Glomerular endothelial cell (primary cell): ENCODE measurements around the gene IGFBP3. TPM values are rescaled to one million over a fixed set of nuclear protein-coding genes. Genes with fewer than 3 reads are reported as not detected.

ENCODE experiments used
- DNase-seq: peaks from one replicate; pipeline ENCODE4 v3.0.0-alpha.2; 2011; ENCODE audit warnings: low read depth, low spot score; ENCODE audit errors: extremely low read depth
- total RNA-seq: library from RNA; depleted of rRNA; stranded (reverse); fragments of >200 nt; gene quantifications from 2 replicates; pipeline ENCODE4 v1.2.3, GENCODE V29; 2015

IGFBP3 gene
- total RNA-seq, 1 donor from 2014 or later = 247 TPM

- peak; percentile 74 for DNase-seq
These were observed 46.5 kb downstream of the IGFBP3 start for GRCh38 chr7:45874408-45875131.

GRCh38 chr7:45873355-45873754, 47.7 kb downstream of the IGFBP3 start:
- no peak for DNase-seq

DNA sequence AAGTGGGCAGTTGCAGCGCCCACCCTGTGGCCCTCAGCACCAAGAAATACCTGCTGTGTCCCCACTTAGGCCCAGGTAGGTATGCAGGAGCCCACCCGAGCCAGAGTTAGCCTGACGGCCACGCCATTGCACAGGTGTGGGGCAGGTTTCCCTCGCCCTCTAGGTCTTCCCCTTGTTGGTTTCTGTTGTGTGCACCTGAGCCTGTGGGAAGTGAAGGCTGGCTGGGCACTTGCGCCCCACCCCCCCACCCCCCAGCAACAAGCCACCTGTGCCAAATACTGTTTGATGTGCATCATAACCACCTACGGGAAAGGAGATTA, 48.1 kb downstream of the IGFBP3 start, which contains the start of gene CCDC201:
CCDC201 (minus strand) TSS at position 48 of the 320 bp plus-strand sequence. CDS start 75 bp downstream, outside the sequence.
- no peak for DNase-seq

- DNase-seq = no peak
These were observed 48.7 kb downstream of the IGFBP3 start for GRCh38 chr7:45872116-45873034.

DNA sequence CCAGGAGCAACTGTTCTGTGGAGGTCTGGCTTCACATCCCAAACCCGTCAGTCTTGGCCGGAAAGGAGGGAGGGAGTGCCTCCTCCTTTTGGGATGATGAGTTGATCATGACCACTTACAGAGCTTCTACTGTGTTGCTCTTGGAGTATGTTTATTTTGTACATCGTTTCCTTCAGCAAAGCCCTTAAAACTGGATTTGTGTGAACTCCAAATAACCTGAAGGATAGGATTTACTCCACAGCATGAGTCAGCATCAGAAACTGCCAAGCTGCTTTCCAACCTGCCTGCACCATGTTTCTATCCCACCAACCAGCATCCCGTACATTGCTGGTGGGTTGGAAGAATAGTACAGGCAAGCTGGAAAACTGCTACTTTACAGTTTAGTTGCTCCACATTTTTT, 51.6 kb downstream of the IGFBP3 start:
- no peak for DNase-seq

DNA sequence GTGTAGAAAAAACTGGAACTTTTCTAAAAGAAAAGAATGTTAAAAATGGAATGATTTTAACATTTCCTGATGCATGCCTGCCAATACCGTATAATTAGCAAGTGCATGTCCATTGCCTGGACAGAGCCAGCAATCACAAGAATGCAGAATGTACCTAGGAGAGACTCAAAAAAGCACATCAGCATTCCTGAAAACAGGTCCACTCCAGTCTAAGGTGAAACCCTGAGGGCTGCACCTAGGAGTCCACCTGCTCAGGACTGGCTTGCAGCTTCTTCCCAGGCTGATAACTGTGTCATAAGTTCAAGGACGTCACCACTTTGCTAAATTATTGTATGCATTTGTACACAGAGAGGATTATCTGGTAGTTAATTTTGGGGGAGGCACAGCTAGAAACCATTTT, 53.6 kb downstream of the IGFBP3 start:
- no peak for DNase-seq

DNA sequence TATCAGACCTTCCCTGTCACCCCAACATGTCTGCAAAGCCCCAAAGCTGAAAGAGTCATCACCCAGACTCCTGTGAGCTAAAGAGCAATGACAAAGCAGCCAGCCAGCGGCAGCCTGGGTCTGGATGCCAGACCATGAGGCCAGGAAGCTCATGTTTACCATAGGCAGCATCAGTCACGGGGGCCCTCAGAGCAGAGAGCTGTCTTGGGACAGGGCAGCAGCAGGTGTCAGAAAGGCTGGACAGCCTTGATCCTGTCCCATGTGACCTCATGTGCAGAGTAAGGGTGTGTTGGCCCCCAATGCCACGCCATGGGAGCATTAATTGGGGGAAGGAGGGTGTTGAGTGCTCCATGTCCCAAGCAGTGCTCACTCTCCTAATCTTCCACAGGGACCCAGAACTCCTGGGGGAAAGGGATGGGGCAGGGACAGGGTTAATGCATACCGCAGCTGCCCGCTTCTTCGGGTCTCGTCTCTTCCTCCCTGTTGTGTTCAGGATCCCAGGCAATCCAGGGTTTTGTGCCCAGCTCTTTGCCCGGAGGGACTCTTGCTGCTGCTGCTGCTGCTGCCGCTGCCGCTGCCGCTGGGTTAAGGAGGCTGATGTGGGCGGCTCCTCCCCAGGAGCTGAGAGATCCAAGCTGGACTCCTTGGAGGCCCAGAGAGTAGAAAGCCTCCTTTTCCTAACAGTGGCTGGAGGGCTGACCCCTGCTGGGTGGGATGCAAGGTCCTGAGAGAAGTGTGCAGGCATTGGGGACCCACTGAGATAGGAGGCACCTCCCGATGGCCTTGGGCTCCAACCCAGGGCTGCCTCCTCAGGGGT, 55.3 kb downstream of the IGFBP3 start:
- DNase-seq = no peak

- DNase-seq = no peak
These were observed 57.4 kb downstream of the IGFBP3 start for GRCh38 chr7:45863715-45864114.

Other genes starting within 250 kb of the IGFBP3 start
- not detected in 2 replicates for gene CCDC201, start 48.2 kb downstream of the IGFBP3 start, total RNA-seq
- not detected in 2 replicates for gene IGFBP1, start 32.8 kb downstream of the IGFBP3 start, total RNA-seq